Left lung (tissue), 10 donors: ENCODE results near the gene PELI1. TPM values are rescaled to one million over a fixed set of nuclear protein-coding genes. Genes with fewer than 3 reads are reported as not detected.

Experiments used
- ATAC-seq: fragments of 200-7000 bp; cut with Tn5 transposase; one replicate; pipeline ENCODE4 v1.9.1; 2020; ENCODE audit warnings: moderate library complexity
- DNase-seq, 4 donors: peaks; one replicate each; pipeline ENCODE4 v3.0.0-alpha.2; 2013 to 2020
- H3K27ac ChIP-seq, 2 donors: fragments of 200-600 bp; sonication (generic) in 1 of 2; one replicate each; pipeline versions ENCODE4 v1.5.0 to v1.8.0; 2020 to 2021
- H3K27me3 ChIP-seq, 2 donors: fragments of 200-600 bp; sonication (generic) in 1 of 2; one replicate each; pipeline versions ENCODE4 v1.5.0 to v1.8.0; 2020 to 2021
- H3K36me3 ChIP-seq, 2 donors: fragments of 200-600 bp; sonication (generic) in 1 of 2; one replicate each; pipeline versions ENCODE4 v1.5.0 to v1.8.0; 2020 to 2021
- H3K4me1 ChIP-seq, 2 donors: fragments of 200-600 bp; one replicate each; pipeline ENCODE4 v1.8.0; 2021
- H3K4me3 ChIP-seq, 2 donors: fragments of 200-600 bp; sonication (generic) in 1 of 2; one replicate each; pipeline versions ENCODE4 v1.5.0 to v1.8.0; 2020 to 2021; ENCODE audit warnings: mild to moderate bottlenecking in 1 of 2
- H3K9me3 ChIP-seq, 2 donors: fragments of 200-600 bp; sonication (generic) in 1 of 2; one replicate each; pipeline versions ENCODE4 v1.5.0 to v1.8.0; 2020 to 2021
- intact Hi-C, 2 donors: fragments of 100-400 bp; cut with DNase I; formaldehyde crosslinking; loops; one replicate each; pipeline versions ENCODE4 v1.11.2 to v1.14.2; 2022
- polyA plus RNA-seq, 6 donors: library from polyadenylated mRNA; unstranded; fragments of 120-200 nt; gene quantifications; one replicate each; pipeline ENCODE4 v1.2.1, GENCODE V29; 2013; ENCODE audit not compliant: insufficient read length in 6 of 6
- total RNA-seq, 2 donors: library from RNA; stranded (reverse); fragmentation: NEBNext Ultra II Directional; extraction: Animal tissue kit (Norgen Biotek cat#: 25700); gene quantifications; one replicate each; pipeline ENCODE4 v1.2.1, GENCODE V29; 2021
- TF ChIP-seq, protein P1 (sequence below), 2 donors: fragments of 200-600 bp; sonication (generic) in 1 of 2; IDR thresholded peaks; one replicate each; pipeline versions ENCODE4 v1.5.0 to v1.8.0; 2021; ENCODE audit warnings: antibody characterized with exemption in 2 of 2
- donor health status: DM: no; HTN: yes; CAD: no.
- donor health status: DM: no; HTN: no; CAD: no.

The PELI1 gene
- total and polyA plus RNA-seq, 8 donors = 32.0 to 41.3 (median 34.6) TPM

DNA sequence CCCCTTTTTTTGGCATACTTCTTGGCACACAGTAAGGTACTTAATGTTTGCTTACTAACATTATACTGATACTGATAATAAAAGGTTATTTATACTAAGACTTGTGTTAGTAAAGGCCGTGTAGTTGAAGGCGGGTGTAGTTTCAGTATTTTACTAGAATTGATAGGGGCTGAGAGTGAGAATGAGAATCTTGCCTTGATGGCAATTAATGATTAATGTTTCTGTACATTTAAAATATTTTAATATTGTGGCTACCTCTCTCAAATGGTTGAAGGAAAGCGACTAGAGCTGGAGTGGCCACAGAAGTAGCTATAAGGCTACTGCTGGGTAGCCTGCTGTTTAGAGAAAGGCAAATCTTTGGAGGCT is 29.3 kb downstream of the PELI1 start:
- TF ChIP-seq, protein P1, sequence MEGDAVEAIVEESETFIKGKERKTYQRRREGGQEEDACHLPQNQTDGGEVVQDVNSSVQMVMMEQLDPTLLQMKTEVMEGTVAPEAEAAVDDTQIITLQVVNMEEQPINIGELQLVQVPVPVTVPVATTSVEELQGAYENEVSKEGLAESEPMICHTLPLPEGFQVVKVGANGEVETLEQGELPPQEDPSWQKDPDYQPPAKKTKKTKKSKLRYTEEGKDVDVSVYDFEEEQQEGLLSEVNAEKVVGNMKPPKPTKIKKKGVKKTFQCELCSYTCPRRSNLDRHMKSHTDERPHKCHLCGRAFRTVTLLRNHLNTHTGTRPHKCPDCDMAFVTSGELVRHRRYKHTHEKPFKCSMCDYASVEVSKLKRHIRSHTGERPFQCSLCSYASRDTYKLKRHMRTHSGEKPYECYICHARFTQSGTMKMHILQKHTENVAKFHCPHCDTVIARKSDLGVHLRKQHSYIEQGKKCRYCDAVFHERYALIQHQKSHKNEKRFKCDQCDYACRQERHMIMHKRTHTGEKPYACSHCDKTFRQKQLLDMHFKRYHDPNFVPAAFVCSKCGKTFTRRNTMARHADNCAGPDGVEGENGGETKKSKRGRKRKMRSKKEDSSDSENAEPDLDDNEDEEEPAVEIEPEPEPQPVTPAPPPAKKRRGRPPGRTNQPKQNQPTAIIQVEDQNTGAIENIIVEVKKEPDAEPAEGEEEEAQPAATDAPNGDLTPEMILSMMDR (IDR thresholded peaks at IDR 0.05) = no peak
- Histone ChIP-seq H3K27me3 (no peaks in the 10 kb centered on the region), H3K4me3 (no peak overlapping the region), H3K36me3 (no peaks in the 10 kb centered on the region), H3K4me1 (peaks cover 37 to 89% of the 10 kb centered on the region in 2 donors), H3K9me3 (no peaks in the 10 kb centered on the region), H3K27ac (peak overlapping the region in 1 of 2 donors; percentile 83)
- intact Hi-C loops = no loop called here
- no peak for ATAC-seq
- no peak for DNase-seq

DNA sequence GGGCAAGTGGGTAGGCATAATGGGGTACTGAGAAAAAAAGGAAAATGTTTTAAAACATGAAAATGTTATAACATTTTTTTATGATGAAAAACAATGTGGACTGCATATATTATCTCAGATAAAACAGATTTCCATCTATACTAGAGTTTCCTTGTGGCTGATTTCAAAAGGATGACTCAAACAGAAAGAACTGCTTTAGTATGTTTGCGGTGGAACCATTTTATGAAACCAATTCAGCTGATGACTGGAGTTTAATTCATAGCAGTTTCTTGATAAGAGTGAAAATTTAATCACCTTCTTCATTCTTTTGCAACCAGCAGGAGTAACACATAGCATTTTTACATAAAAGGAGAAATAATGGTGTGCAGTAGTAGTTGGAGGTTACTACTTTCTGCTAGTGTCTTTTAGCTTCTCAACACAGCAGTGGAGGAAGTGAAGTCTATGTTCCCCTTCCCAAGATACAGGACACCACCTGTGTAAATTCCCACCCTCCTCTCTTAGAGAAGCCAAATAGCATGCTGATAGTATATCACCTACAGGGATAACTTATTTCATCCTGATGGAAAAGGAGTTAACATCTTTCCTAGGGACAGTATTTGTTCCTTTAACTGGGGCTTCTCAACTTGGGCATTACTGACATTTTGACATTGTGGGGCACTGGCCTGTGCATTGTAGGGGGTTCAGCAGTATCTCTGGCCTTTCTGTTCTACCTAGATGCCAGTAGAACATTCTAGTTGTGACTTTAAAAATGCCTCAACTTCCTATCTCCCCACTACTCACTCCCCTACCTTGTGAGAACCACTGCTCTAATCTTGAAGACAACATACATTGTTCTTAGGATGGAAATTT is 29.9 kb downstream of the PELI1 start:
- Histone ChIP-seq H3K4me3 (no peak overlapping the region), H3K27me3 (no peaks in the 10 kb centered on the region), H3K36me3 (no peaks in the 10 kb centered on the region), H3K4me1 (peaks cover 37 to 83% of the 10 kb centered on the region in 2 donors), H3K9me3 (no peaks in the 10 kb centered on the region), H3K27ac (peak overlapping the region; percentile 65 to 83)
- intact Hi-C loops = no loop called here
- ATAC-seq = peak; percentile 55
- TF ChIP-seq, protein P1 (IDR thresholded peaks at IDR 0.05) = no peak
- no peak for DNase-seq

DNA sequence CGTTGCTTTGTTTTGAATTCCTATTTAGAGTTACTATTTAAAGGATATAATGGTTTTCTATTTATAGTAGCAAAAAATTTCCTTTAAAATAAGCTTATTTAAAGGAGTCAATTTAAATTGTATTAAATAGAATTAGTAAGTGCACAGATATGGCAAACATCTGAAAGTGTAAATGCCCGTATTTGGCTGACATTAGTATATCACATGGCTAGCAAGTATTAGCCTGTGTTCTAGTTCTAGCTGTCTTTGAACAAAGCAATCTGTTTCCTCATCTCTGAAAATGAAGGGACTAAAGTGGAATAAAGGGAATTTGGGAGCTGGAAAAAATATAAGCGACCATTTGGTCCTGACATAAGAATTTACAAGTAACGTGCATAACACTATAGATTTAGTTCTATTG is 32.2 kb downstream of the PELI1 start:
- H3K27me3 ChIP-seq = no peaks in the 10 kb centered on the region
- intact Hi-C loops = no loop called here
- H3K27ac ChIP-seq = no peak overlapping the region
- TF ChIP-seq, protein P1 (IDR thresholded peaks at IDR 0.05) = no peak
- H3K4me1 ChIP-seq = peaks cover 38 to 66% of the 10 kb centered on the region in 2 donors
- no peaks in the 10 kb centered on the region for H3K9me3 ChIP-seq
- ATAC-seq = no peak
- H3K4me3 ChIP-seq = no peak overlapping the region
- peaks cover 0 to 11% of the 10 kb centered on the region in 2 donors for H3K36me3 ChIP-seq
- DNase-seq = no peak

DNA sequence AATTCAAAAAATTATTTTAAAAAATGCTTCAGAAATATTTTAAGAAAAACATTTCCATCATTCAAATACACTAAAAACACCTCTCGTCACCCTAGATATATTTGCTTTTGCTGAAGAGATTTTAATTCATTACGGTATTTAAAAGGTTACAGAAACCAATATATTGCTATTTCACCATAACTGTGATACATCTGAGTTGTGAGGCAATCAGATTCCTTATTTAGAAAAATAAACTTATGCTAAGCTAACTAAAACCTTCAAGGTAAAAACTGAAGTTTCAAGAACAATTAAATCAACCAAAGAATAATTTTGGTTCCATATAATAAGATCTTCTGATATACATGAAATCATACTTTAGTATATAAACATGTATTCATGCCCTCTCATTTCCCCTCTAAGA is 32.8 kb downstream of the PELI1 start:
- no peak for DNase-seq
- TF ChIP-seq, protein P1 (IDR thresholded peaks at IDR 0.05) = no peak
- Histone ChIP-seq H3K4me1 (peaks cover 44 to 65% of the 10 kb centered on the region in 2 donors), H3K4me3 (no peak overlapping the region), H3K27me3 (no peaks in the 10 kb centered on the region), H3K27ac (no peak overlapping the region), H3K36me3 (peaks cover 0 to 16% of the 10 kb centered on the region in 2 donors), H3K9me3 (no peaks in the 10 kb centered on the region)
- ATAC-seq = no peak
- intact Hi-C loops = no loop called here

DNA sequence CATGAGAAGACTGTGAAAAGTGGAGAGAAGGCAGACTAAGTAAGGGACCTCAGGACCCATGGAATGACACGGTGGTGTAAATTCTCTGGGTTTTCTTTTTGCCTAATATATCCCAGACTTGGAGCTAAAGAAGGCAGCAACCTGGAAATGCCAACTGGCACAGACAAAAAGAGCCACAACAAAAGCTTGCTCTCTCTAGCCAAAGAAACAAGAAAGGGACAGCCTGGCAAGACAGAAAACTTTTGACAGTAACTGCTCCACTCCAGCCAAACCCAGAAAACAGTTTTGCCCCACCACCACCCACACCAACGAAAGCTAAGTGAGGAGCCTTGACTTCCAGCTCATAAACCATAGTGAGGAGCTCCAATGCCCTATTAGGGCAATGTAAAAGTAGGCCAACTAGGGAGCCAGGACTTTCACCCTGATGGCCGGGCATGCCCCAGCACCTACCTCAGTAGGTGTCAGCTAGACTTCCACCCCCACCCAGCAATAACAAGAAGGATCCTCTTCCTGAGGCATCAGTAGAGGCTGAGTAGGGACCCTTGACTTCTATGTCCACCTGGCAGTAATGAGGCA is 35.5 kb downstream of the PELI1 start:
- peaks cover 32 to 50% of the 10 kb centered on the region in 2 donors for H3K4me1 ChIP-seq
- no peak for DNase-seq

More for the DNA sequence above, 35.5 kb downstream of the PELI1 start:
- no peak for ATAC-seq
- Histone ChIP-seq H3K9me3 (no peaks in the 10 kb centered on the region), H3K36me3 (peaks cover 0 to 26% of the 10 kb centered on the region in 2 donors), H3K4me3 (no peak overlapping the region), H3K27me3 (no peaks in the 10 kb centered on the region), H3K27ac (no peak overlapping the region)
- intact Hi-C loops = no loop called here
- TF ChIP-seq, protein P1 (IDR thresholded peaks at IDR 0.05) = no peak
